A549 treated with AZD9567 at 1 μM for 4 hours (cell line): ENCODE data around the gene GRK5. TPM values are rescaled to one million over a fixed set of nuclear protein-coding genes. Genes with fewer than 3 reads are reported as not detected.

Experiments
- total RNA-seq: library from RNA; stranded (reverse); fragments of 200-300 nt; extraction: Qiagen RNA extraction; gene quantifications from 5 replicates; pipeline ENCODE4 v1.2.3, GENCODE V29; 2022; ENCODE audit not compliant: insufficient read depth

GRK5 gene
- 8.0 to 12.1 TPM (median 9.3 TPM) in 5 replicates for total RNA-seq

DNA sequence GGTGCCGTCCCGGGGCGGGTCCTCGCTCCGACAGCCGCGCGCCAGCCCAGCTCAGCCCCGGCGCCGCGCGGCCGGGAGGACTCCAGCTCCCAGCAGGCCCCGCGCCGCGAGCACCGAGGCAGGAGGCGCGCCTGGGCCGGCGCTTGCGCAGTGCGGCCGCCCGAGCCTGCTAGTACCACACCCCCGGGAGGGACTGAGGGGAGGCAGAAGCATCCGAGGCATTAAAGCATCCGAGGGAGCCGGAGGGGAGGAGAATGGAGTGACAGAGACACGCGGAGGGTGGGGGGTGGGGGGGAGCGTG is at the start of gene GRK5:
Gene GRK5, plus strand, starts transcription at position 206 of the 301 bp plus-strand sequence. CDS start 347 bp downstream, outside the sequence.

DNA sequence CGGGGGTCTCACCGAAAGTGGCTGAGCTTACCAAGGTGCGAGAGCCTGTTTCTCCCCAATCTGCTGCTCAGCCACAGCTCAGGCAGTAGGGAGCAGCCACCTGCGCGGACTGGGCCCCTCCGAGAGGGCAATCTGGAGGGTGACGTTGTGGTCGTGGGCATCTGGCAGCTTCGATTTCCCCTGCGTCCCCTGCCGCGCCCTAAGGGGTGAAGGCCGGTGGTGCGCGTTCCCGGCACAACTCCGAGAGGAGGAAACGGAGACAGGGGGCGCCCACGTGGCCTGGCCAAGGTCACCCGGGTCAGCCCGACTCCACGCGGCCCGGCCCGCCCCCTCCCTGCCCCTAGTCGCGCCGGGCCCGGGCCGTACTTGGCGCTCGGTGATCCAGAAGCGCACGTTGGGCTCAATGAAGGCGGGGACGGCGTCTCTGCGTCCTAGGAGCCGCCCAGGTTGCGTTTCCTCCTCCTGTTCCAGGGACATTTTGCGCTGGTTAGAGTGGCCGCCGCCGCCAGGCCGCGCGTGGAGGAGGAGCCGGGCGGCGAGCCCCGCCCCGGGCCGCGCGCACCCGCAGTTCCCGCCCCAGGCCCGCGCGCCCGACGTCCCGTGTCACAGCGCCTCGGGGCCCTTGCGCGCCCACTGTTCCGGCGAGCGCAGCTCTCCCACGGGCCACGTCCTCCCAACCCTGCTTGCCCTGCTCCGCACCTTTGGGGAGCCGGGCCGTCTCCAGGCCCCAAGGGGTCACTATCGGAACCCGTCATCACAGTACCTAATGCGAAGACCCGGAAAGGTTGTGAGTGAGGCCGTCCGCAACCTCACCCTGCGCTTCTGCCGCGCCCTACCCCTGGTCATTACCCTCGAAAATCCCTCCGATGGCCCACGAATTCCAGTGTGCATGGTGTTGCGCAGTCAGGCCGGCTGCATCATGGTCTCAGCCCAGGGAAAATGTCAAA is 41.9 kb upstream of the GRK5 start, which contains the start of gene SFXN4:
Gene SFXN4, minus strand, starts transcription at position 544 of the 947 bp plus-strand sequence. Its CDS starts 67 bp downstream, at position 477.

DNA sequence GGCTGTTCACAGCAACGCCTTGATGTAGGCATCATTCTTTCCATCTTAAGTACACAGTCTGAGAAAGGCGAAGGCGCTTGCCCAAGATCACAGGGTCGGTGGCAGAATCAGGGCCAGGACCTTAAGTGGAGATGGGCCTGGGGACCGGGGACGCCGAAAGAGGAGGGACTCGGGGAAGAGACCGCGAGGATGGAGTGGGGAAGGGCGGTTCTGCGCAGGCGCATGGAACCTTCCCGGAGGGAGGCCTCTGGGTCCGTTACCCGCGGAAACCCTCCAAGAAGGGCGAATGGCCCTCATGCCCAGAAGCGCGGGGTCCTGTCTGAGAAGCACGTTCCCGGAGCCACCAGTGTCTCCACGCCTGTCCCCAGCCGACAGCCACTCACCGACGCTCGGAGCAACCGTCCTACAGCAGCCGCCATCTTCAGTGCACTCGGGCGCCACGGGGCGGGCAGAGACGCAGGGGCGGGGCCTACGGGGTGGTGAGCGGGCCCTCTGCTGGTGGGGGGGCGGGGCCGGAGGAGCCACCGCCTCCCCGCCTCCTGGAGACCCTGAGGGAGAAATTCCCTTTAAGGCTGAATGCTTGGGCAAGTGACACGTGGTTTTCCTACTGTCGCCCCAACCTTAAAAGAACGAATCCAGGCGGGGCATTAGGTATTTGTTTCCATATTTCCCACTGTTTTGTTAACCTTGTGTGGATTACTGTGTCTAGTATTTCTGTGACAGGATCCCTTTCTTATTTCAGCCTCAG is 28.8 kb upstream of the GRK5 start, which contains the start of gene PRDX3:
Gene PRDX3, minus strand, starts transcription at position 441 of the 748 bp plus-strand sequence. Its CDS starts 22 bp downstream, at position 419.

Other genes with a start within 250 kb of the GRK5 start
- gene NANOS1, start 177.9 kb upstream of the GRK5 start, total RNA-seq = 2.6 to 3.7 TPM (median 3.0 TPM) in 5 replicates
- 123 to 146 TPM (median 131 TPM) in 5 replicates for gene EIF3A, start 126.8 kb upstream of the GRK5 start, total RNA-seq
- 49.2 to 64.4 TPM (median 62.3 TPM) in 5 replicates for gene DENND10, start 103.5 kb upstream of the GRK5 start, total RNA-seq
- gene SFXN4, start 41.9 kb upstream of the GRK5 start, total RNA-seq = 38.7 to 68.9 TPM (median 44.2 TPM) in 5 replicates
- gene PRDX3, start 28.8 kb upstream of the GRK5 start, total RNA-seq = 303 to 365 TPM (median 346 TPM) in 5 replicates